Smooth muscle cell (in vitro differentiated cells): ENCODE data around the gene PGAP6. TPM values are rescaled to one million over a fixed set of nuclear protein-coding genes. Genes with fewer than 3 reads are reported as not detected.
"Not testable (repeated sequence)": the region's sequence is repeated elsewhere in the genome, so short reads cannot be mapped to it uniquely, and the experiment has no call there.

Source experiments
- DNase-seq: peaks from one replicate; lab custom pipeline; 2025; ENCODE audit not compliant: unreplicated experiment; lab: John Stamatoyannopoulos, UW
- H2AFZ ChIP-seq: fragments of 200-600 bp; sonication (generic); 2 replicates; pipeline ENCODE4 v1.6.0; 2016; ENCODE audit warnings: antibody characterized with exemption, low read depth, mild to moderate bottlenecking
- H3F3A ChIP-seq: fragments of 200-600 bp; sonication (generic); 2 replicates; pipeline ENCODE4 v1.6.0; 2017; ENCODE audit warnings: antibody characterized with exemption, low read depth
- H3K27ac ChIP-seq: fragments of 200-600 bp; sonication (generic); 2 replicates; pipeline ENCODE4 v1.5.1; 2016; ENCODE audit warnings: low read depth, mild to moderate bottlenecking
- H3K27me3 ChIP-seq: fragments of 200-600 bp; sonication (generic); 2 replicates; pipeline ENCODE4 v1.6.1; 2016; ENCODE audit warnings: low read depth, mild to moderate bottlenecking
- H3K36me3 ChIP-seq: fragments of 200-600 bp; sonication (generic); 2 replicates; pipeline ENCODE4 v1.5.1; 2016; ENCODE audit warnings: low read depth
- H3K4me1 ChIP-seq: fragments of 200-600 bp; sonication (generic); 2 replicates; pipeline ENCODE4 v1.5.1; 2016; ENCODE audit warnings: low read depth
- H3K4me2 ChIP-seq: fragments of 200-600 bp; sonication (generic); 2 replicates; pipeline ENCODE4 v1.6.0; 2016; ENCODE audit warnings: mild to moderate bottlenecking
- H3K4me3 ChIP-seq: fragments of 200-600 bp; sonication (generic); 2 replicates; pipeline ENCODE4 v1.5.1; 2016; ENCODE audit warnings: mild to moderate bottlenecking
- H3K79me2 ChIP-seq: fragments of 200-600 bp; sonication (generic); 2 replicates; pipeline ENCODE4 v1.6.0; 2016; ENCODE audit warnings: low read depth, mild to moderate bottlenecking
- H3K9ac ChIP-seq: fragments of 200-600 bp; sonication (generic); 2 replicates; pipeline ENCODE4 v1.6.0; 2016; ENCODE audit warnings: low read depth
- H3K9me3 ChIP-seq: fragments of 200-600 bp; sonication (generic); replicated peaks from 2 replicates; pipeline ENCODE4 v1.5.1; 2016; ENCODE audit warnings: low read depth
- H4K20me1 ChIP-seq: fragments of 200-600 bp; sonication (generic); 2 replicates; pipeline ENCODE4 v1.6.0; 2016; ENCODE audit warnings: low read depth
- CTCF ChIP-seq: fragments of 200-600 bp; sonication (generic); IDR thresholded peaks from 2 replicates; pipeline ENCODE4 v1.5.1; 2017; ENCODE audit warnings: borderline replicate concordance, mild to moderate bottlenecking, antibody characterized with exemption; ENCODE audit not compliant: insufficient read depth, poor library complexity, severe bottlenecking
- WGBS: methylation state at CpG from one replicate; pipeline ENCODE4 v1.1.7; 2016; ENCODE audit warnings: low lambda C conversion rate; 5-methylcytosine and 5-hydroxymethylcytosine counted together
- polyA plus RNA-seq: library from polyadenylated mRNA; unstranded; fragments of >200 nt; fragmentation: Nextera tagmentation; extraction: Ambion mirVana; gene quantifications from 2 replicates; pipeline ENCODE4 v1.2.1, GENCODE V29; 2016
- total RNA-seq: library from RNA; depleted of rRNA; stranded (reverse); fragments of >200 nt; gene quantifications from 2 replicates; pipeline ENCODE4 v1.2.3, GENCODE V29; 2014

Gene PGAP6
- total and polyA plus RNA-seq, 2 experiments from 2014 or later: 57.1 to 80.0 TPM

DNA sequence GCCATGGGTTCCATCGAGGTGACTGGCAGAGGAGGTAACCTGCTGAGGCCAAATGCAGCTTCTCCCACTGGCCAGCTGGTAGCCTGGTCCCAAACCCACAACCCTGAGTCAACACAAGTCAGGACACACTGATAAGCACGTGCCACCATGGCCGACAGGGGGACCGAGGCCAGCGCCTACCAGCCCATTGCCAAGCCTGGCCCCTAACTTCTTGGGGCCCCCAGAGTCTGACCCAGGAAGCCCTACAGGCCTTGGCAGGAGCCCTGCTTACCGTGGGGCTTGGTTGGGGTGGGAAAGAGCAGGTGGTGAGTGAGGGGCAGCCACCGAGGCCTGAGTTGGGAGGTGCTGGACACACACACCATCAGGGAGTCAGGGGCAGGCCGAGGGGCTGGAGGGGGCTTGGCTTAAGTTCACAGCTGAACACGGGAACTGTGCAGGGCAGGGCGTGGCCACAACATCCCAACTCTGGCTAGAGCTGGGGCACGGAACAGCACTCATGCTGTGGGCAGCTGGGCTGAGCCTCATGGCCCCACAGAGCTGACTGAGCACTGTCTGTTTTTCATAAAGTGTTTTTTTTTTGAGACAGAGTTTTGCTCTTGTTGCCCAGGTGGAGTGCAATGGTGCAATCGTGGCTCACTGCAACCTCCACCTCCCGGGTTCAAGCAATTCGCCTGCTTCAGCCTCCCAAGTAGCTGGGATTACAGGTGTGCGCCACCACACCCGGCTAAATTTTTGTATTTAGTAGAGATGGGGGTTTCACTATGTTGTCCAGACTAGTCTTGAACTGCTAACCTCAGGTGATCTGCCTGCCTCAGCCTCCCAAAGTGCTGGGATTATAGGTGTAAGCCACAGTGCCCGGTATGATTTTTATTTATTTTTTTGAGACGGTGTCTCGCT lies 16.9 kb downstream of the PGAP6 start:
- no peaks in the 10 kb centered on the region for H3F3A ChIP-seq
- DNase-seq: no peak
- H3K9me3 ChIP-seq: no peaks in the 10 kb centered on the region
- no peak overlapping the region for H3K27ac ChIP-seq
- H3K27me3 ChIP-seq: no peaks in the 10 kb centered on the region
- 84% methylated on average over 19 of the region's 19 CpGs for WGBS
- H4K20me1 ChIP-seq: no peaks in the 10 kb centered on the region
- no peak overlapping the region for H3K4me2 ChIP-seq
- H3K4me1 ChIP-seq: peaks cover 2% of the 10 kb centered on the region
- no peak for TF ChIP-seq CTCF
- no peak overlapping the region for H3K4me3 ChIP-seq
- no peak overlapping the region for H3K9ac ChIP-seq
- H2AFZ ChIP-seq: no peak overlapping the region
- no peaks in the 10 kb centered on the region for H3K36me3 ChIP-seq
- H3K79me2 ChIP-seq: no peaks in the 10 kb centered on the region

GRCh38 chr16:363766-364490 lies 17.9 kb downstream of the PGAP6 start:
- H4K20me1 ChIP-seq: no peaks in the 10 kb centered on the region
- H3K36me3 ChIP-seq: no peaks in the 10 kb centered on the region
- no peak for DNase-seq
- no peaks in the 10 kb centered on the region for H3K79me2 ChIP-seq
- WGBS: 76% methylated on average over 17 of the region's 24 CpGs
- no peak overlapping the region for H3K4me2 ChIP-seq
- H3K27me3 ChIP-seq: no peaks in the 10 kb centered on the region
- no peaks in the 10 kb centered on the region for H3K4me1 ChIP-seq
- no peaks in the 10 kb centered on the region for H3K9me3 ChIP-seq
- H3K4me3 ChIP-seq: no peak overlapping the region
- H3K9ac ChIP-seq: no peak overlapping the region
- TF ChIP-seq CTCF: no peak
- H3K27ac ChIP-seq: no peak overlapping the region
- H2AFZ ChIP-seq: no peak overlapping the region
- H3F3A ChIP-seq: no peaks in the 10 kb centered on the region

DNA sequence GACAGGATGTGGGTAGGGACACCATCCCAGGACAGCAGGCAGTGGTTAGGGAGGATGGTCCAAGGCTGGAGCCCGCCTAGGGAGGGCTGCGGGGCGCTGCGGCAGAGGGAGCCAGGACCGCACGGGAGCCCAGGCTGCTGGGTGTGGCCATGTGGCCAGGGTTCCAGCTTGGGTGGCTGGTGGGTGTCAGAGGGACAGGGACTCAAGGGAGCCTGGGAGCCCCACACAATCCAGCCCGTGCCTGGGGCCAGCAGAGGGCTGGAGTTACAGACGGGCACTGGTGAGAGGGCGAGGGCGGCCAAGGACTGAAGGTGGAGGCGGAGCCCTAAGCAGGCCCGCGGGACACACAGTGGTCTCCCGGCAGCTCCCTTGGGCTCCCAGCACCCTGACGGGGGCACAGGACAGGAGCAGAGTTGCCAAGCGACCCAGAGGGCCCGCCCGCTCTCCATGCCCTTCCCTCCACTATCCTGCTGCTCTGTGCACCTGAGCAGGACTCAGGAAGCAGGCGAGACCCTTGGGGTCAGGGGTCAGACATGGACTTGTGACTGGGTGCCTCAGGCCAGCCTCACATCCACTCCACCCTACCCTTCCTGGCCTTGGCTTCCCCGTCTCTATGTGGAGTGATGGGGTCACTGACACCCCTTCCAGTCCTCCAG lies 18.5 kb downstream of the PGAP6 start:
- Histone ChIP-seq H3K4me3 (no peak overlapping the region), H4K20me1 (no peaks in the 10 kb centered on the region), H3K27ac (no peak overlapping the region), H3K36me3 (no peaks in the 10 kb centered on the region), H3F3A (no peaks in the 10 kb centered on the region), H3K9ac (no peak overlapping the region), H3K27me3 (no peaks in the 10 kb centered on the region), H3K9me3 (no peaks in the 10 kb centered on the region), H3K4me2 (no peak overlapping the region), H2AFZ (no peak overlapping the region), H3K79me2 (no peaks in the 10 kb centered on the region), H3K4me1 (no peaks in the 10 kb centered on the region)
- no peak for TF ChIP-seq CTCF
- WGBS: 78% methylated on average over 19 of the region's 20 CpGs
- no peak for DNase-seq

GRCh38 chr16:362702-362999 lies 19.1 kb downstream of the PGAP6 start:
- H3K4me1 ChIP-seq, H4K20me1 ChIP-seq, H3K27me3 ChIP-seq, DNase-seq, H3K9me3 ChIP-seq, H3K9ac ChIP-seq, H3K4me3 ChIP-seq, H2AFZ ChIP-seq, H3F3A ChIP-seq, H3K79me2 ChIP-seq, H3K4me2 ChIP-seq, H3K36me3 ChIP-seq, H3K27ac ChIP-seq: not testable (repeated sequence)
- 91% methylated on average over 23 of the region's 24 CpGs for WGBS
